HG03097 (cell line): ENCODE data around the gene DOCK1.

Experiments used
- ATAC-seq: cut with Tn5 transposase; IDR thresholded peaks from one replicate; pipeline ENCODE4 v1.9.1; 2021; ENCODE audit not compliant: unreplicated experiment, low FRiP score

The DOCK1 gene

DNA sequence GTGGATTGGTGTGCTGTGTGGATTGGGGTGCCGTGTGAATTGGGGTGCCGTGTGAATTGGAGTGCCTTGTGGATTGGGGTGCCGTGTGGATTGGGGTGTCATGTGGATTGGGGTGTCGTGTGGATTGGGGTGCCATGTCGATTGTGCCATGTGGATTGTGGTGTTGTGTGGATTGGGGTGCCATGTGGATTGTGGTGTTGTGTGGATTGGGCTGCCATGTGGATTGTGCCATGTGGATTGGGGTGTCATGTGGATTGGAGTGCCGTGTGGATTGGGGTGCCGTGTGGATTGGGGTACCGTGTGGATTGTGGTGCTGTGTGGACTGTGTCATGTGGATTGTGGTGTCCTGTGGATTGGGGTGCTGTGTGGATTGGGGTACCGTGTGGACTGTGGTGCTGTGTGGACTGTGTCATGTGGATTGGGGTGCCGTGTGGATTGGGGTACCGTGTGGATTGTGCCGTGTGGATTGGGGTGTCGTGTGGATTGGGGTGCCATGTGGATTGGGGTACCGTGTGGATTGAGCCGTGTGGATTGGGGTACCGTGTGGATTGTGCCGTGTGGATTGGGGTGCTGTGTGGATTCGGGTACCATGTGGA lies 523.3 kb downstream of the DOCK1 start:
- no peak for ATAC-seq

DNA sequence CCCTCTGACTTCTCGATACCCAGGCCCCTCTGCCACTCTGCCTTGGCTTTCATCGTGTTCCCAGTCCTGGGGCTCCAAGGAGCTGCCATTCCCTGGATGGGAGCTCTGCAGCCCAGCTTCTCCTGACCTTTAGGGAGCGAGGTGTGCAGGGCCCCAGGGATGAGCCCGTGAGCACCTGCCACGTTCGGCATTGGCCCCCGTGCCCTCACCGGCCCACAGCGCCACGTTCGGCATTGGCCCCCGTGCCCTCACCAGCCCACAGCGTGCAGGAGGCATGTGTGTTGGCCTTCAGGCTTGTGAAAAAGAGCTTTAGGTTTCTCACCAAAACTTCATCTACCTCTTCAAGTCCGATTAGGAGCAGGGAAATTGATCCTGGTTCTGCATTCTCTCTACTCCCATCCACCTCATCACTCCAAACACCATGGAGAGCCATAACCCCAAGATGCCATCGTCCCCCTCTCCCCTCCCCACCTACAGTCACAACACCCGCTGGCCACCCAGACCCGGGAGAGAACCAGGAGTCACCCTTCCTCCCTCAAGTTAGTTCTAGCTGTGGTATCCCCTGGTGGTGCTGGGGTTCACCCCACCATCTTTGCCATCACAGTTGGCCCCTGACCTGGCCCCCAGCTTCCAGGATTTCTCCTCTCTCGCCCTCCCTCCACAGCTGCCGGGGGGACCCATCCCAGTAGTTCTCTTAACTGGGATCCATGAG lies 524.5 kb downstream of the DOCK1 start:
- no peak for ATAC-seq

DNA sequence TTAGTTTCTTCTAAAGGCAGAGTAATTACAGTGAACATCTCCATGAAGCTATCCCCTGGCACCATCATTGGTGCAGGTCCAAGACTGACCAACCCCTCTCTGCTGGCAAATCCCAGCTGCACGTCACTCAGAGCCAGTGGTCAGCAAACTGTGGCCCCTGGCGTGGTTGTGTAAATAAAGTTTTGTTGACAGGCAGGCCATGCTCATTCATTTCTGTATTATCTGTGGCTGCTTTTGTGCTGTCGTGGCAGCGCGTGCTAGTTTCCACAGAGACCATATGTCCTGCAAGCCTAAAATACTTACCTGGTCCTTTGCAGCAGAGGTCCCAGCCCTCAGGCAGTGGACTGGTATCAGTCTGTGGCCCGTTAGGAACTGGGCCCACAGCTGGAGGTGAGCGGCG lies 526.3 kb downstream of the DOCK1 start:
- no peak for ATAC-seq

DNA sequence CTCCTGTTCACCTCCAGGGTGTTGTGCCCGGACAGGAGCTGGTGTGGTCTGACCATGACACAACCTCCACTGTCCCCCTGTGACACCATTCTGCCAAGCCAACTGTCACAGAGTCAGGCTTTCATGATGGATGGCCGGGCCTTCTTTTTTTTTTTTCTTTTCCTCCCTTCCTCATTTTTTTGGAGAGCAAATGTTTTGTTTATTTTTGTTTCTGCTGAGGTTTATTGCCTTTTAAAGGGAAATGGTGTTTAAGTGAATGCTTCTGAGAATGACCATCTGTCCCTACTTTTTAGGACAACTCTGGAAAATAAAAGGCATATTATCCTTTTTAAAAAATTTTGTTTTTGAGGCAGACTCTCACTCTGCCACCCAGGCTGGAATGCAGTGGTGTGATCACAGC lies 528.8 kb downstream of the DOCK1 start:
- ATAC-seq, result no peak

DNA sequence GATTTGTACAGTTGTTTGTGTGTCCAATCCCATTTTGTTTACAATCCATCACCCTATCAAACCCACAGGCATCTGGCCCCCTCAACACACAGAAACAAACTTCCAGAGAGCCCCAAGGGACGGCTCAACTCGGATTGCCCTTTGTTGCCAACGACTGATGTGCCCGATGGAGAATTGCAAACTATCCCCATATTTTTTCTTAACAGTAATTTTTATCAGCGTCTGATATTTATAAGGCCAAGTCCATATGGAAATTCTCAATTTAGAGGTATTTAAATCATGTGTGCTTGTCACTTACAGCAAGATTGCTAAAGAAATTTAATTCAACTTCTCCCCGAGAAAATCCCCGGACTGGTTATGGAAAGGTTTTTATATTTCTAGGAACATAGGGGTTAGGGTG lies 530.0 kb downstream of the DOCK1 start:
- no peak for ATAC-seq

DNA sequence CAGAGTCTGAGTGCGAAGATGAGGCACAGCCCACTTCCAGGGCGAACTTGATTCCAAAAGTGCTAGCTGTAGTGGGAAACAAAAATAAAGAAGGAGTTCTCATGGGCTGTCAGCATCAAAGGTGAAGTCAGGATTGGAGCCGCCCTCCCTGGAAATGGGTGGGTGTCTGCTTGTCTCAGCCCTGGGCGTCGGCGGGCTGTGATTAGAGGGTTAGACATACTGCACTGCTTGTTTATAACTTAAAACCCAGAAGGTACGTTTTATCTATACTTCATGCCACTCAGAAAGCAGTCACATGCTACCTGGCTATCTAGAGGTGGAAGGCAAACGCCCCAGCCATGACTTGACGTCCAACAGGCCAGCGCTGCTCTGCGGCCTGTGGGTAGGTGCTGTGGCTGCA lies 535.1 kb downstream of the DOCK1 start:
- ATAC-seq, result no peak

DNA sequence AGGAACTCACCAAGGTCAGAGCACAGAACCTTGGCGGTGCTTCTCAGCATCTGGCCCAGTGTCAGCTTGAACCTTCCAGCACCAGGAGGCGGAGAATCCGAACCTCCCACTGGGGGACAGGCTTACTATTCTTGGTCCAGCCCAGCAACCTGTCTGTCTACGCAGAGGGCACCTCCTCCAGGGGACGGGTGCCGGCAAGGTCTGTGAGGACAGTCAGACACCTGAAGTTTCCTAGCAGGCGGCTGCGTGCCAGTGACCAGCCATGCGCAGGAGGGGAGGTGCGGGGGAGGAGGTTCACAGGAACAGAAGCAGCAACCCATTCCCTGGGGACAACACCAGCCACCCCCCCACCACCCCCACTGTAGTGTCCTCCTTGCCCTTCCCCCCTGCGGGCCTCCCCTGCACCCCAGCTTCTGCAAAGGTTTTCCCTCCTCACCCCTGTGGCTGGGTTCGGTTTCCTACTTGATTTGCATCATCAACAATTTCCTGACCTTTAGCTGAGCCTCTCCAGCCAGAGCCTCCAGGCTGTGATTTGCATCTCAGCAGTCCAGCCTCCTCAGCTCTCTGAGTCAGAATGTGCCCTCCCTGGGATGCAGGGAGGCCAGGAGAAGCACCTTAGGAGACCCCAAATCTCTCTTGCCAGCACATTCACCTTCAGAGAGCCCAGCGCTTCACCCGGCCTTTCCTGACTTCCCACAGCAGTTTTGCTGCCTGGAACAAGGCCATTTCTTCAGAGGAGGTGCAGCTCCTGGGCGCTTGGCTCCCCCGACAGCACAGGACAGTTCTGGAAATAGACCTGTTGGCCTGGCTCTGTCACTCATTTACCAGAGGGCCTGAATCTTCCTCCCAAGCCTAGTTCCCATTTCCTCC lies 536.4 kb downstream of the DOCK1 start:
- no peak for ATAC-seq

DNA sequence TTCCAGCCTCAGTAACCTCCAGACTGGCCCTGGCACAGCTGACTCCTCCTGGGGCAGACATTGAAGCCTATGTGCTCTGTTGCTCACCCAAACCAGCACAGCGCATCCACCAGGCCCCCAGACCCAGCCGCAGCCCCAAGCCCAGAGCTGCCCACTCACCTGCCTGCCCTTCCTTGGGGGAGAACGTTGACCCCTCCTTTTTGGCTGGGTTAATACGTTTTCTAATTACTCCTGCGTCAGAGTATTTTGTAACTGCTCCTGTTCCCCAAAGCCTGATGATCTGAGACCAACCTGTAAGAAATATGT lies 536.9 kb downstream of the DOCK1 start:
- ATAC-seq, result no peak

DNA sequence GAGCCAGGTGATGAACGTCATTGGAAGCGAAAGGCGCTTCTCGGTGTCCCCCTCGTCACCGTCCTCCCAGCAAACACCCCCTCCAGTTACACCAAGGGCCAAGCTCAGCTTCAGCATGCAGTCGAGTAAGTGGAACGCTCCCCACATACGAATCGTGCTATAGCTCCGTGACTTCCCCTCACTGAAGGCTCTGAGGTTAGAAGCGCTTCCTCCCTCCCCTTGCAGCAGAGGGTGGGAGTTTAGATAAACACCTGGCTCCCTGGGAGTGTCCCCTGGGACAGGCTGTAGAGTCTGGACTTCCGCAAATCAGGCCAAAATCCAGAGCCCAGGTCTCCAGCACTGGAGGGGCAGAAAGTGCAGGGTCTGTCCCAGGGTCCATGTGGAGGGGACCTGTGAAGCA lies 538.9 kb downstream of the DOCK1 start:
- ATAC-seq, result no peak

DNA sequence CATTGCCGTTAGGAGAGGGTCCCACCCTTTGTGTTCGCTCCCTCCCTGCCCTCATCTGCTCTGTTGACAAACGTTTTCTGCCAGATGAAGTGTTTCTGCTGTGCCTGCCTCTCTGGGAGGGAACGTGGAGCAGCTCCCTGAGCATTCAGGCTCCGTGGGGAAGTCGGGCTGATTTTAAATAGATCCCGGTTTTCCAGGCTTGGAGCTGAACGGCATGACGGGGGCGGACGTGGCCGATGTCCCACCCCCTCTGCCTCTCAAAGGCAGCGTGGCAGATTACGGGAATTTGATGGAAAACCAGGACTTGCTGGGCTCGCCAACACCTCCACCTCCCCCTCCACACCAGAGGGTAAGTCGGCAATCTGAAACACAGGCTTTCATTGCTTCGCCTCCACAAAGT lies 542.0 kb downstream of the DOCK1 start:
- ATAC-seq, result no peak

DNA sequence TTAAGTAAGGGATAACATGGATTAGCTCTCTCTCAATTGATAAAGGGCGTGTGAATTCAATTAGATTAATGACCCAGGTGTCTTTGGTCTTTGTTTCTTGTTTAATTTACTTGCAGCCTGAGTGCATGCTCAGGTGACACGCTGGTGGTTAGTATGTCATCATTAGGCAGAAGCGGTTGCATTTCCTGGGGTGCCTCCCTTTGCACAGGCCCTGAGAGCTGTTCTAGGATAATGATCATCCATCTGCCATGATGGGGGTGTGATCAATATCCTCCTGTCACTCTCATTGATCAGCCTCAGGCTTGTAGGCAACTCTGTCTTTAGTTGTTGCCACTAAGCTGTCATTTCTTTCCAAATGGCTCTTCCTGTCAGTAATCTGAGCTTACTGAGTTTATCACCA lies 544.3 kb downstream of the DOCK1 start:
- no peak for ATAC-seq

DNA sequence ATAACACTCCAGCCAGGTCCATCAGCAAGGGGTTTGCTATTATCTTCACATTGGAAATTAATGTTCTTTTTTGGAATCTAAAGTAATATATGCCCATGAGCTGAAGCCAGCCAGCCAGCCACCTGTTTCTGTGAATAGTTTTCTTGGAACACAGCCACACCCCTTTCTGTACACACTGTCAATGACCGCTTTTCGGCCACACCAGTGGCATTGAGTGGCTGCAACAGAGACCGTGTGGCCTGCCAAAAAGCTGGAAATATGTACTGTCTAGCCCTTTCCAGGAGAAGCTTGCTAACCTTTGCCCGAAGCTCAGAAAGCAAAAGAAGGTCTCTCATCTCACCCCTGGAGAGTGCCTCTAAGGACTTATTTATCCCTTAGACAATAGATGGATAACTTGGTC lies 545.4 kb downstream of the DOCK1 start:
- no peak for ATAC-seq

DNA sequence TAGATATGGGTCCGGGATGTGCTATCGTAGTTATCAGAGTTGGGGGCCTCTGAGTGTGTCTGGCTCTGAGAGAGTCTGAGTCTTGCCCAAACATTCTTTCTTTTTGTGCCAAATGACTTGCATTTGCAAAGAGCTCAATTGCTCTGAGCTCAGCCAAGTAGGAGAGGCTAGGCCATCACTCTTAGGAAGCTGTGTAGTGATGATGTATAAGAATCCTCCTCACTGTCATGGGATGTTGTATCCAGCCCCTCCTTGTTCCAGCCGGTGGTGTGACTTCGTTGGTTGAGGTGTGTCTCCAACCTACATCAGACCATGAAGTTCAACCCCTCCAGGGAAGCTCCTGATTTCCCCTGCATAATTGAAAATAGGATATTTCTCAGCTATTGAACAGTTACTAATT lies 546.4 kb downstream of the DOCK1 start:
- no peak for ATAC-seq

DNA sequence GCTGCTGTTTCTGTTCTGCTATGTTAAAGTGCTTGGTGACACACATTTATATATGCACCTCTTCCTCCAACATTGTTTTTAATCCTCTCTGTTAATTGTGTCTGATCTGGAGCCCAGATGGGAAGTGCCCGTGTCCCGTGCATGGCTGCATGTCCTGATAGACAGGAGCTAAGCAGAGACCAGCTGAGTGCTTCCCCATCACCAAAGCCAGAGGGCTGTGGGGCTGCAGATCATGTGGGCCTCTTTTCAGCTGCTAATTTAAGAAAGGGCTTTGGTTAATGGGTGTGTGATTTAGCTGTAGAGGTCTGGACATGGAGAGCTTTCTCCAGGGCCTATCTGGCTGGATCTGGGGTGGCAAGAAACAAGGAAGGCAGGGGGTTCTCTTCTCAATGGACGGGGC lies 547.3 kb downstream of the DOCK1 start:
- ATAC-seq, result no peak

DNA sequence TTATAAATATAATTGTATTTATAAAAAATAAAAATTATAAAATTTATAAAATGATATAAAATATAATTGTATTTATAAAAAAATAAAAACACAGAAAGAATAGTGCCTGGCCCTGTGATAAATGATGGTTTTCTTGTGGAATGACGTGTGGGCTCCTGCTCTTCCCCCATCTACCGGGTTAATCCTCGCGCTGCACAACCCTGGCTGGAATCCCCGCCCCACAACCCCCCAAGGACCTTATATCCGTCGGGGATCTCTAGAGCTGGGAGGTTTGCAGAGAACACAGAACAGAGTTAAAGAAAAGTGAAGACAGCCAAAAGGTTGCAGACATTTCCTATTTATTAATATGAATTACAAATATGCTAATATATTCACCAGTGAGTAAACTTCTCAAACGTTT lies 548.5 kb downstream of the DOCK1 start:
- ATAC-seq, result no peak

DNA sequence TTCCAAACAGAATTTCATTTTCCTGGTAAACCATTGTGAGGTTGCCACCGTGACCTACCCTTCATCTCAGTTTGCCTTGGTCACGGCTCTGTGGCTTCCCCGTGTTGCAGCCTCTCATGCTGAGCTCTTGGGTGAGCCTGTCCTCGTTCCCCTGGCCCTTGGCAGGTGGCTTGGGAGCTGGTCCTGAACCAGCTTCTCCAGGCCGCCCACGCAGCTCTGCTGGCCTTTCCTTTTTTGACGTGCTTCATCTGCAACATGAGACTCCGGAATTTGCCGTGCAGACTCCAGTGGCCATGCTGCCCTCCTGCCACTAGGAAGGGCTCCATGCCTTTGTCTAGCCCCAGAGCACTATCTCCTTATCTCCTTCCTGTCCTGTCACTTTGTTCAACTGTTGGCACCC lies 550.9 kb downstream of the DOCK1 start:
- no peak for ATAC-seq

DNA sequence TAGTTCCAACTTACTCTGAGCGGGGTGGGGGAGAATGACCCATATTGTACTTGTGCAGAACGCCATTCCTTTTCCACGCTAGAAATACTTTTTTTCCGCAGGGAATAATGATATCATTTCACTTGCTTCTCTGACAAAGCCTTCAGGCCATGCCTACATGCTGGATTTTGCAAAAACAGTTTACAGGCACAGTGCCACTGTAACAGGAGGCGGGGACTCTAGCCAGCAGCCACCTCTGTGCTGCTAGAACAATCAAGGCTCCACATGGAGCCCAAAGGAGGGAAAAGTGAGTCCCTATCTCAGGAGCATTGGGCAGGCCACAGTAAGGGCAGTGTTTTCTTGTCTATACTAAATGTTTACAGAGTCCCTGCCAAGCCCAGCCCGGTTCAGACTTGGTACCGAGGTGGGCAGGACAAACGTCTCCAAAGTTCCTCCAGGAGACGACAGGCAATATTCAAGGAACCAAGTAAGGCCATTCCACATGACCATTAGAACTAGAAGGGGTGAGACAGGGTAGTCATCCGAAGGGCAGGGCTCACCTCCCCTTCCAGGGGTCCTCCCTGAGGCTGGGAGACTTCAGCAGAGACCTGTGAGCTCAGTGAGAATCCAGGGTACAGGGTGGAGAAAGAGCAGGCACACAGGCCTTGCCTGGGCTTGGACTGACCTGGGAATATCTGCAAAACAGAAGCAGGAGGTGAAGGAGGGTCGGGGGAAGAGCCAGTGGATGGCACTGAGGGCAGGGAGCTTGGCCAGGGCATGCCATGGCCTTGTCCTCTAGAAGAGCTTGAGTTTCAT lies 553.0 kb downstream of the DOCK1 start:
- ATAC-seq, result no peak

DNA sequence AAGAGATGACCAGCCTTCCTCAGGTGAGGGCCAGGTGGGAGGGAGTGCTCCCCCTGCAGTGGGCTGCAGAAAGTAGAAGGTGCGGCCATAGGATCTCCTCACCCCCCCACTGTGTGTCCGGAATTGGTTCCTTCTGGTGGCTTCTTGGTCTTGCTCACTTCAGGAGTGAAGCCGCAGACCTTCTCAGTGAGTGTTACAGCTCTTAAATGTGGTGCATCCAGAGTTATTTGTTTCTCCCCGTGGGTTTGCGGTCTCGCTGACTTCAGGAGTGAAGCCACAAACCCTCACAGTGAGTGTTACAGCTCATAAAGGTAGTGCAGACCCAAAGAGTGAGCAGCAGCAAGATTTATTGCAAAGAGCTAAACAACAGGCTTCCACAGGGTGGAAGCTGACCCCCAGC lies 553.6 kb downstream of the DOCK1 start:
- no peak for ATAC-seq

DNA sequence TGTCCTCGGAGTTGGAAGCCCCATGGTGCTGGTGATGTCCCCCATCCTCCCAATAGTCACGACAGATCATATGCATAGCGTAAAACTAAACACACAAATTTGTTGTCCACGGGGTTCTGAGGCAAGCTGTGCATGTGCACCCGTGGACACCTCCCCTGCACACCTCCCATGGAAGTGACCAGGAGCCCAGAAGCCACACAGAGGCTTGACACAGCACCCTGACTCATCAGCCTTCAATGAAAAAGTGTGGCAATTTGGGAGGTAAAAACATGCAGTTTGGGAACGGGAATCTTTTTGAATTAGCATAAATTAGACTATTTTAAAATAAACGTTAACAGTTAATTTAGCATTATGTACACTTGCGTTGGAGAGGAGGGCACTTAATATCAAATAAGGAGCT lies 554.7 kb downstream of the DOCK1 start:
- no peak for ATAC-seq

DNA sequence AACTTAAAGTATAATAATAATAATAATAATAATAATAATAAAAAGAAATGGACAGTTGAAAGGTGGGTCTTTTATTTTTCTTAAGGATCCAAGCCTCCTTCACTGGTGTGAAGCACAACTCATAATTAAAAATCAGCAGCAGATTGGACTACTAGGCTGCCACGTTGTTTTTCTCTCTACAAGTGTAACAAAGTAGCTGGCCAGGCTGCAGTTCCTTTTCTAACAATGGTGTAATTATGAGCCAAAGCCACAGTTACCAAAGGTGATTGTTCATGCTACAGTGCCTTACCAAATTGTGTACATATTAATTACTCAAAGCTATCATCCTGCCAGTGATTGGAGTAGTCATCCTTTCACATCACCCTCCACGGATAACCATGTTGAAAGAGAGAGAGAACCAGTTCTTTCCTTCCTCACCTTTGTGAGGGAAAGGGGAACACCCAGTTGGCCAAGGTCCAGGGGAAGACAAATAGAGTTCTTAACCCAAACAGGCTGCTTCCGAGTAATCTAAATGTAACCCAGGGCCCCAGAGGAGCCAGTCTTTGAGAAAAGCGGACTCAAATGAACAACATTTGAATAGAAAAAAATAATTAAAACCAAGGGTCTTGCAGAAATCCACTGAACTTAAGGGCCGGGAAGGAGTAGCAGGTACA lies 557.5 kb downstream of the DOCK1 start:
- no peak for ATAC-seq

DNA sequence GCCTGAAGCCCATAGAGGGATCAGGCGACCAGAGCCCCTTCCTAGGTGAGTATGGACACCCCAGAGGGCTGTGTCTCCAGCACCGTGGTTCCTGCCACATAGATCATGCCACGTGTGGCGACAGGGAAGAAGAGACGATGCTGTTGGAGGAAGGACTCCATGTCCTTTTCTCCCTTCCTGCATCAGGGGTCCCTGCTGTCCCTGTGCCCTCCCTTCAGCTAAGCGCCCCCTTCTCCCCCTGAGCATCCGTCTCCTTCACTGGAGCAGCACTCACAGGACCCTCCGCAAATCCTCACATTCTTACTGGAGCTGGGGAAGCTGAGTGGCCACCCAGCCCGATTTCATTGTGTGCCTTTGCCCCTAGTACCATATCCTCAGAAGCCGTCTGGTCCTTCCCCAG lies 558.3 kb downstream of the DOCK1 start:
- ATAC-seq, result no peak
